ENCODE data around the gene XPNPEP3.
"Not testable (repeated sequence)": the region's sequence is repeated elsewhere in the genome, so short reads cannot be mapped to it uniquely, and the experiment has no call there.

- not testable (repeated sequence) for TF ChIP-seq CTCF (conservative IDR thresholded peaks at IDR 0.05; ENCODE audit: low read depth, low read length); POLR2A (IDR thresholded peaks at IDR 0.05; ENCODE audit: low read depth, low read length); MXI1 (IDR thresholded peaks at IDR 0.05; ENCODE audit: borderline replicate concordance, low read depth, low read length); RAD21 (IDR thresholded peaks at IDR 0.05; ENCODE audit: low read length); ELK1 (IDR thresholded peaks at IDR 0.05; ENCODE audit: borderline replicate concordance, low read depth, low read length); CEBPB (IDR thresholded peaks at IDR 0.05; ENCODE audit: low read depth, low read length); NFE2L2 (IDR thresholded peaks at IDR 0.05; ENCODE audit: low read depth, low read length)
Measured at GRCh38 chr22:40845816-40846215, 11.1 kb upstream of the XPNPEP3 start.
